Lower lobe of right lung (tissue), 2 donors: ENCODE data around the gene TXNDC17. TPM values are rescaled to one million over a fixed set of nuclear protein-coding genes. Genes with fewer than 3 reads are reported as not detected.
"Not testable (repeated sequence)": the region's sequence is repeated elsewhere in the genome, so short reads cannot be mapped to it uniquely, and the experiment has no call there.

Experiments used
- ATAC-seq, 2 donors: fragments of 200-7000 bp; cut with Tn5 transposase; one replicate each; pipeline ENCODE4 v1.9.1; 2020 to 2022; ENCODE audit warnings: mild to moderate bottlenecking in 2 of 2, moderate library complexity in 2 of 2
- DNase-seq: peaks from one replicate; pipeline ENCODE4 v3.0.0-alpha.2; 2020
- H3K27ac ChIP-seq: fragments of 200-600 bp; one replicate; pipeline ENCODE4 v1.8.0; 2022
- H3K27me3 ChIP-seq: fragments of 200-600 bp; one replicate; pipeline ENCODE4 v1.8.0; 2022; ENCODE audit warnings: low read depth
- H3K36me3 ChIP-seq: fragments of 200-600 bp; one replicate; pipeline ENCODE4 v1.8.0; 2022; ENCODE audit warnings: mild to moderate bottlenecking
- H3K4me1 ChIP-seq: fragments of 200-600 bp; one replicate; pipeline ENCODE4 v1.8.0; 2022
- H3K4me3 ChIP-seq: fragments of 200-600 bp; one replicate; pipeline ENCODE4 v1.8.0; 2022; ENCODE audit warnings: mild to moderate bottlenecking
- H3K9me3 ChIP-seq: fragments of 200-600 bp; one replicate; pipeline ENCODE4 v1.8.0; 2022
- intact Hi-C: fragments of 100-400 bp; cut with DNase I; formaldehyde crosslinking; loops from one replicate; pipeline ENCODE4 v1.11.0; 2022
- microRNA-seq: library from miRNA; unstranded; fragments of <30 nt; microRNA quantifications from one replicate; pipeline ENCODE4 v1.2.0, GENCODE V29; 2020; ENCODE audit warnings: borderline number of aligned reads
- total RNA-seq: library from RNA; stranded (reverse); fragmentation: NEBNext Ultra II Directional; extraction: Animal tissue kit (Norgen Biotek cat#: 25700); gene quantifications from one replicate; pipeline ENCODE4 v1.2.1, GENCODE V29; 2021
- TF ChIP-seq, protein P1 (sequence below): fragments of 200-600 bp; IDR thresholded peaks from one replicate; pipeline ENCODE4 v1.8.0; 2022; ENCODE audit warnings: antibody characterized with exemption, mild to moderate bottlenecking
- donor health status: DM: no; HTN: yes; CAD: no; lungs with severe emphysema.

TXNDC17 gene
- total RNA-seq, 1 donor from 2014 or later, result 50.4 TPM

DNA sequence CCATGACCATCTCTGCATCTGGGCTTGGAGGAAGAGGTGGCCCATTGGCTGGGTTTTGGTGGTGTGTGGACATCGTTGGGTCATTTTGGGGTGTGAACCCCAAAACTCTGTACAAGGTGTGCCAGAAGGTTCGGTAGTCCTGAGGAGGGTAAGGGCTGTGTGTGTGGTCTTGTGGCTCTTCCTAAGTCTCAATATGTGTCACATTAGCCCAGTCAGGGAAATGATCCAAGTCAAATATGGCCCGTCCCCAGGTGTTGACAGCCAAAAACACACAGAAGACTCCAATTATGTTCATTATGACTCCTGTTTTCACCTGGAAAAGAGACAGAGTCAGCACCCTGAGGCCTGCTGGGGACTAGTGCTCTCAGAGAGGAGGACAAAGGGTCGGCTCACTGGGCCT, 45.2 kb downstream of the TXNDC17 start:
- ATAC-seq, result no peak
- H3K9me3 ChIP-seq, result no peaks in the 10 kb centered on the region
- TF ChIP-seq, protein P1, sequence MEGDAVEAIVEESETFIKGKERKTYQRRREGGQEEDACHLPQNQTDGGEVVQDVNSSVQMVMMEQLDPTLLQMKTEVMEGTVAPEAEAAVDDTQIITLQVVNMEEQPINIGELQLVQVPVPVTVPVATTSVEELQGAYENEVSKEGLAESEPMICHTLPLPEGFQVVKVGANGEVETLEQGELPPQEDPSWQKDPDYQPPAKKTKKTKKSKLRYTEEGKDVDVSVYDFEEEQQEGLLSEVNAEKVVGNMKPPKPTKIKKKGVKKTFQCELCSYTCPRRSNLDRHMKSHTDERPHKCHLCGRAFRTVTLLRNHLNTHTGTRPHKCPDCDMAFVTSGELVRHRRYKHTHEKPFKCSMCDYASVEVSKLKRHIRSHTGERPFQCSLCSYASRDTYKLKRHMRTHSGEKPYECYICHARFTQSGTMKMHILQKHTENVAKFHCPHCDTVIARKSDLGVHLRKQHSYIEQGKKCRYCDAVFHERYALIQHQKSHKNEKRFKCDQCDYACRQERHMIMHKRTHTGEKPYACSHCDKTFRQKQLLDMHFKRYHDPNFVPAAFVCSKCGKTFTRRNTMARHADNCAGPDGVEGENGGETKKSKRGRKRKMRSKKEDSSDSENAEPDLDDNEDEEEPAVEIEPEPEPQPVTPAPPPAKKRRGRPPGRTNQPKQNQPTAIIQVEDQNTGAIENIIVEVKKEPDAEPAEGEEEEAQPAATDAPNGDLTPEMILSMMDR, result no peak
- H3K4me3 ChIP-seq, result no peak overlapping the region
- intact Hi-C loops, result no loop called here
- peaks cover 13% of the 10 kb centered on the region for H3K27me3 ChIP-seq
- no peaks in the 10 kb centered on the region for H3K36me3 ChIP-seq
- no peak for DNase-seq
- H3K4me1 ChIP-seq, result no peaks in the 10 kb centered on the region
- H3K27ac ChIP-seq, result no peak overlapping the region

DNA sequence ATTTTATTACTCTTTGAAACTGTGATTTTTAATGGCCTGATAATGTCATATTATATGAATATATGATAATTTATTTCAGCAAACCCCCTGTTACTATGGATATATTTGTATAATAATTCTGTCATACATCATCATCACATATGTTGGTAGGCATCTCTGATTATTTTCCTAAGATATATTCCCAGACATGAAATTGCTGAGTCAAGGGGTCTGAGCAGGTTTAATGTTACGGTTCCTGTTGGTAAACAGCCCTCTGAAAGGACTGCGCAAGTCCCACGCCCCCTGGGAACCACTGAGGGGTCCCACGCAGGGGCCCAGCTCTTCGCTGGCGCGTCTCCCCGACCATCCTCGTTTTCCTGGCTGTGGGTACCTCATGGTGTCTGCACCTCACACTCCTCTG, 48.1 kb downstream of the TXNDC17 start:
- no peaks in the 10 kb centered on the region for H3K4me1 ChIP-seq
- intact Hi-C loops, result no loop called here
- no peaks in the 10 kb centered on the region for H3K36me3 ChIP-seq
- H3K4me3 ChIP-seq, result no peak overlapping the region
- ATAC-seq (no peak), DNase-seq (no peak)
- no peaks in the 10 kb centered on the region for H3K9me3 ChIP-seq
- TF ChIP-seq, protein P1, result no peak
- peaks cover 20% of the 10 kb centered on the region for H3K27me3 ChIP-seq
- no peak overlapping the region for H3K27ac ChIP-seq

DNA sequence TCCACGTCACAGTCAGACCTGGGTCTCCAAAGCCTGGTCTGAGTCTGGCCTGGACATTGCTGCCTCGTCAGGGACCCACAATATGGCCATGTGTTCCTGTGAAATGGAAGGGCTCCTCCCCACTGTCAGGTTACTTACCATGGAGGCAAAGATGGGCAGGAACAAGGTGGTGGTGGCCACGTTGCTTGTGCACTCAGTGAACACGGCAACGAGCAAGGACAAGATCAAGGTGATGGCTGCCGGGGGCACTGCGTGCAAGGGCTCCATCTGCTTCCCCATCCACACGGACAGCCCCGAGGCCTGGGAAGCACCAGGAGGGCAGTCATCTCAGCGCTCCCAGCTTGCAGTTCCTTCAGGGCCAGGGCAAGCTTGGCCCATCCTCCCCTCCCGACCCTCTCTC, 49.8 kb downstream of the TXNDC17 start:
- no peak overlapping the region for H3K4me3 ChIP-seq
- DNase-seq, result no peak
- H3K36me3 ChIP-seq, result no peaks in the 10 kb centered on the region
- intact Hi-C loops, result no loop called here
- TF ChIP-seq, protein P1, result no peak
- H3K9me3 ChIP-seq, result no peaks in the 10 kb centered on the region
- H3K27me3 ChIP-seq, result peaks cover 22% of the 10 kb centered on the region
- no peaks in the 10 kb centered on the region for H3K4me1 ChIP-seq
- no peak for ATAC-seq
- no peak overlapping the region for H3K27ac ChIP-seq

DNA sequence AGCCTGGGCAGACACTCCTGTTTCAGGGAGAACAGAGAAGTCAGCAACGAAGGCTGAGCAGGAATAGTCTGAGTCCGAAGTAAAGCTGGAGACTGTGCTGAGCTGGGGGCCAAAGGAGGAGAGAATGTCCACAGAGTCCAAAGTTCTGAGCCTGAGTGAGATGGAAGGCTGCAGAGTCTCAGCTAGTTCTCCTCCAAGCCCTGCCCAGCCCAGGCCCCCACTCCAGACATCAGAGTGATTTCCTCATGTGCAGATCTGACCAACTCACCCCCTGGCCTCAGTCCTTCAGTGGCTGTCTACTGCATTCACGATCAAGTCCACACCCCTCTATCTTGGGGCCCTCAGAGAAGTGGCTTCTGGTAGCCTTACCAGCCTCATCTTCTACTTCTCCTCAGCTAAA, 50.7 kb downstream of the TXNDC17 start:
- intact Hi-C loops, result no loop called here
- Histone ChIP-seq H3K27ac (no peak overlapping the region), H3K4me3 (no peak overlapping the region), H3K27me3 (peaks cover 22% of the 10 kb centered on the region), H3K9me3 (no peaks in the 10 kb centered on the region), H3K36me3 (no peaks in the 10 kb centered on the region), H3K4me1 (no peaks in the 10 kb centered on the region)
- TF ChIP-seq, protein P1, result no peak
- no peak for ATAC-seq
- DNase-seq, result no peak

DNA sequence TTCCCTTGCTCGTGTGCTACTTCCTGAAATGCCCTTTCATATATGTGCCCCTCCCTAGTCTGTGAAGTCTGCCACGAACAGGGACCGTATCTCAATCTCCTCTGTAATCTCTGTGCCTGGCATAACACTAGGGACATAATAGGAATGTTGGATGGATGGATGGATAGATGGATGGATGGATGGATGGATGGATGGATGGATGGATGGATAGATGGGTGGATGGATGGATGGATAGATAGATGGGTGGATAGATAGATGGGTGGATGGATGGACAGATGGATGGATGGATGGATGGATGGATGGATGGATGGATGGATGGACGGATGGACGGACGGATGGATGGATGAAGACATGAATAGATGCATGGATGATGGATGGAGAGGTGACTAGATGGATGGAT, 51.1 kb downstream of the TXNDC17 start:
- H3K4me1 ChIP-seq, H3K9me3 ChIP-seq, H3K27ac ChIP-seq, ATAC-seq, H3K4me3 ChIP-seq, H3K36me3 ChIP-seq, intact Hi-C loops, DNase-seq: not testable (repeated sequence)
- peaks cover 22% of the 10 kb centered on the region for H3K27me3 ChIP-seq

Small RNAs within 50 kb of the gene (microRNA-seq; reads per million reads assigned to microRNA genes)
- gene MIR4520-1, result not detected
- not detected for gene MIR4520-2

Other genes starting within 250 kb of the TXNDC17 start
- gene AIPL1, start 205.9 kb upstream of the TXNDC17 start, total RNA-seq, result not detected
- 0.62 TPM for gene PIMREG, start 196.6 kb upstream of the TXNDC17 start, total RNA-seq
- 12.3 TPM for gene PITPNM3, start 84.5 kb upstream of the TXNDC17 start, total RNA-seq
- gene KIAA0753, start 349 bp upstream of the TXNDC17 start, total RNA-seq, result 20.0 TPM
- gene MED31, start 10.5 kb downstream of the TXNDC17 start, total RNA-seq, result 17.4 TPM
- 1.9 TPM for gene C17orf100, start 10.7 kb downstream of the TXNDC17 start, total RNA-seq
- not detected for gene SLC13A5, start 72.3 kb downstream of the TXNDC17 start, total RNA-seq
- gene XAF1, start 115.0 kb downstream of the TXNDC17 start, total RNA-seq, result 129 TPM
- not detected for gene FBXO39, start 135.2 kb downstream of the TXNDC17 start, total RNA-seq
- 9.7 TPM for gene TEKT1, start 190.7 kb downstream of the TXNDC17 start, total RNA-seq